ENCODE results near the gene KCP. TPM values are rescaled to one million over a fixed set of nuclear protein-coding genes. Genes with fewer than 3 reads are reported as not detected.

KCP gene
- polyA plus RNA-seq, 1 of the 3 experiments (the other 2 are of a cell fraction), result not detected

DNA sequence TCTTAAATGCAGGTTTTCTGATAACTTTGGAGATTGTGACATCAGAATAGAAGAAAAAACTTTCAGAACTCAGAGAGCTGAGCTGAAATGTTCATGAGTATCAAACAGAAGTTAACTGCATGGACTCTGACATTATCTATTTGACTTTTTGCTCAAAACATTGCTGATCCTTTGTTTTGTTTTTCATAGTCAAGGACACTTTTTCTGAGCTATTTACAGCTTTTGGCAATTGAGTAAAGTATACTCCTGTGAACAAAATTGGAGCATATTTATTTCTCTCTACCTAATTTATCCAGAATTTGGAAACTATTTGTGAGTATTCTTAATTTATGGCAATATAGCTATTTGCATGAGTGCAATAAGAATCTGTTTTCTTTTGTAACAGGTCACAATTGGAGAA lies 11.1 kb downstream of the KCP start (continued):
- TF ChIP-seq, protein P1, sequence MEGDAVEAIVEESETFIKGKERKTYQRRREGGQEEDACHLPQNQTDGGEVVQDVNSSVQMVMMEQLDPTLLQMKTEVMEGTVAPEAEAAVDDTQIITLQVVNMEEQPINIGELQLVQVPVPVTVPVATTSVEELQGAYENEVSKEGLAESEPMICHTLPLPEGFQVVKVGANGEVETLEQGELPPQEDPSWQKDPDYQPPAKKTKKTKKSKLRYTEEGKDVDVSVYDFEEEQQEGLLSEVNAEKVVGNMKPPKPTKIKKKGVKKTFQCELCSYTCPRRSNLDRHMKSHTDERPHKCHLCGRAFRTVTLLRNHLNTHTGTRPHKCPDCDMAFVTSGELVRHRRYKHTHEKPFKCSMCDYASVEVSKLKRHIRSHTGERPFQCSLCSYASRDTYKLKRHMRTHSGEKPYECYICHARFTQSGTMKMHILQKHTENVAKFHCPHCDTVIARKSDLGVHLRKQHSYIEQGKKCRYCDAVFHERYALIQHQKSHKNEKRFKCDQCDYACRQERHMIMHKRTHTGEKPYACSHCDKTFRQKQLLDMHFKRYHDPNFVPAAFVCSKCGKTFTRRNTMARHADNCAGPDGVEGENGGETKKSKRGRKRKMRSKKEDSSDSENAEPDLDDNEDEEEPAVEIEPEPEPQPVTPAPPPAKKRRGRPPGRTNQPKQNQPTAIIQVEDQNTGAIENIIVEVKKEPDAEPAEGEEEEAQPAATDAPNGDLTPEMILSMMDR (IDR thresholded peaks at IDR 0.05), result no peak

DNA sequence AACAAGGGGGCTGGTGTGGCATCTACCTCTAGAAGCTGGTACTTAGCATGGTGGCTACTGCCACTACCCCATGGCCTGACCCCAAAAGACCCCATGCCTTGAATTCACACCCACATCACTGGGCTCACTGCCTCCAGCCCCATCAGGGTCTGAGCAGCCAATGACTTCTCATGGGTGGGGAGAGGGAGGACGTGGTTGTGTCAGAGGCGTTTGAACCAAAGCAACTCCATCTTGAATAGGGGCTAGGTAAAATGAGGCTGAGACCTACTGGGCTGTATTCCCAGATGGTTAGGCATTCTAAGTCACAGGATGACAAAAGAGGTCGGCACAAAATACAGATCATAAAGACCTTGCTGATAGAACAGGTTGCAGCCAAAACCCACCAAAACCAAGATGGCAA lies 15.2 kb downstream of the KCP start:
- TF ChIP-seq, protein P2, sequence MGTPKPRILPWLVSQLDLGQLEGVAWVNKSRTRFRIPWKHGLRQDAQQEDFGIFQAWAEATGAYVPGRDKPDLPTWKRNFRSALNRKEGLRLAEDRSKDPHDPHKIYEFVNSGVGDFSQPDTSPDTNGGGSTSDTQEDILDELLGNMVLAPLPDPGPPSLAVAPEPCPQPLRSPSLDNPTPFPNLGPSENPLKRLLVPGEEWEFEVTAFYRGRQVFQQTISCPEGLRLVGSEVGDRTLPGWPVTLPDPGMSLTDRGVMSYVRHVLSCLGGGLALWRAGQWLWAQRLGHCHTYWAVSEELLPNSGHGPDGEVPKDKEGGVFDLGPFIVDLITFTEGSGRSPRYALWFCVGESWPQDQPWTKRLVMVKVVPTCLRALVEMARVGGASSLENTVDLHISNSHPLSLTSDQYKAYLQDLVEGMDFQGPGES (IDR thresholded peaks at IDR 0.05; ENCODE audit: low read depth, low read length), result no peak
- no peak for TF ChIP-seq TCF12 (IDR thresholded peaks at IDR 0.05)
- TF ChIP-seq GABPA (IDR thresholded peaks at IDR 0.05; ENCODE audit: low read depth), result no peak
- Histone ChIP-seq H3K36me3 (replicated peaks in 1 of 2; ENCODE audit: control insufficient read depth in 1 of 2, insufficient read depth in 2 of 2, low read length in 1 of 2) (no peaks in the 10 kb centered on the region), H4K20me1 (ENCODE audit: insufficient read depth) (no peaks in the 10 kb centered on the region), H3K9me2 (no peaks in the 10 kb centered on the region), H2AFZ (ENCODE audit: low read depth) (no peak overlapping the region), H3K9ac (no peak overlapping the region), H3K4me2 (no peak overlapping the region), H3K27ac (ENCODE audit: low read depth in 2 of 2, low read length in 1 of 2) (no peak overlapping the region), H3F3A (replicated peaks; ENCODE audit: insufficient read depth) (no peaks in the 10 kb centered on the region), H3K79me2 (ENCODE audit: insufficient read depth) (no peaks in the 10 kb centered on the region), H3K4me1 (ENCODE audit: control insufficient read depth in 1 of 2, insufficient read depth in 2 of 2, low read depth in 1 of 2, low read length in 1 of 2) (no peaks in the 10 kb centered on the region; a peak in 1 of 4 replicates), H3K9me3 (0 out of 2 replicates have a peak, but pooled peaks cover 8% of the 10 kb centered on the region), H3K27me3 (ENCODE audit: insufficient read depth) (peaks cover 4% of the 10 kb centered on the region; the same call in 1 of the 2 replicates), H3K4me3 (ENCODE audit: low read depth in 2 of 2, low read length in 1 of 2) (no peak overlapping the region)
- ChIA-PET POLR2A (no interaction called here), CTCF (interaction anchor here (0.6 to 4.1 kb wide), 4 partner anchors 9 to 269 kb away, joined by 3 to 31 read pairs (median 4); no protein-coding TSS in a partner anchor)
- WGBS (ENCODE audit: low lambda C conversion rate), result 54% methylated on average over 3 of the region's 3 CpGs
- no peak for DNase-seq

- Histone ChIP-seq H3K79me2 (ENCODE audit: insufficient read depth) (no peaks in the 10 kb centered on the region), H3K9me2 (no peaks in the 10 kb centered on the region), H3K4me1 (ENCODE audit: control insufficient read depth in 1 of 2, insufficient read depth in 2 of 2, low read depth in 1 of 2, low read length in 1 of 2) (no peaks in the 10 kb centered on the region; a peak in 1 of 4 replicates), H3K9ac (no peak overlapping the region), H3K4me3 (ENCODE audit: low read depth in 2 of 2, low read length in 1 of 2) (no peak overlapping the region), H2AFZ (ENCODE audit: low read depth) (no peak overlapping the region), H3F3A (replicated peaks; ENCODE audit: insufficient read depth) (no peaks in the 10 kb centered on the region), H3K9me3 (0 out of 2 replicates have a peak, but pooled peaks cover 3% of the 10 kb centered on the region), H3K36me3 (replicated peaks in 1 of 2; ENCODE audit: control insufficient read depth in 1 of 2, insufficient read depth in 2 of 2, low read length in 1 of 2) (no peaks in the 10 kb centered on the region), H3K4me2 (no peak overlapping the region), H4K20me1 (ENCODE audit: insufficient read depth) (no peaks in the 10 kb centered on the region), H3K27ac (ENCODE audit: low read depth in 2 of 2, low read length in 1 of 2) (no peak overlapping the region), H3K27me3 (ENCODE audit: insufficient read depth) (peaks cover 14% of the 10 kb centered on the region; the same call in 1 of the 2 replicates)
- POLR2A ChIA-PET, result no interaction called here
- CTCF ChIA-PET, result interaction anchor here (0.5 to 4.1 kb wide), 5 partner anchors 9 to 434 kb away, joined by 3 to 31 read pairs (median 5); no protein-coding TSS in a partner anchor
- TF ChIP-seq JUND (IDR thresholded peaks at IDR 0.05) (no peak), RCOR1 (IDR thresholded peaks at IDR 0.05; ENCODE audit: low read length) (no peak), RFX5 (IDR thresholded peaks at IDR 0.05; ENCODE audit: low read length) (no peak), FOXJ3 (CRISPR knock-in tag; IDR thresholded peaks at IDR 0.05) (no peak), FOXM1 (IDR thresholded peaks at IDR 0.05; ENCODE audit: low read depth) (no peak), FOSL2 (IDR thresholded peaks at IDR 0.05; ENCODE audit: borderline replicate concordance, low read depth) (no peak), POLR2AphosphoS5 (IDR thresholded peaks at IDR 0.05; ENCODE audit: low read depth, low read length) (no peak), SMC3 (IDR thresholded peaks at IDR 0.05; ENCODE audit: low read depth, low read length) (no peak), TCF12 (IDR thresholded peaks at IDR 0.05) (no peak), MAX (IDR thresholded peaks at IDR 0.05; ENCODE audit: low read depth) (no peak), SIN3A (IDR thresholded peaks at IDR 0.05; ENCODE audit: borderline replicate concordance, low read depth, low read length) (no peak), RXRA (IDR thresholded peaks at IDR 0.05; ENCODE audit: borderline replicate concordance, low read depth) (no peak), EP300 (IDR thresholded peaks at IDR 0.05; ENCODE audit: borderline replicate concordance in 1 of 2, low read depth in 1 of 2, low read length in 1 of 2) (no peak), YY1 (IDR thresholded peaks at IDR 0.05; ENCODE audit: low read depth) (no peak), MEF2A (IDR thresholded peaks at IDR 0.05; ENCODE audit: borderline replicate concordance, low read depth) (no peak)
- peak; percentile 23 for DNase-seq
- 80% methylated on average over 6 of the region's 6 CpGs for WGBS (ENCODE audit: low lambda C conversion rate)
Observed at GRCh38 chr7:128894101-128894440, 16.4 kb downstream of the KCP start.

All from SK-N-SH (cell line).